ENCODE measurements around the gene YIPF1. TPM values are rescaled to one million over a fixed set of nuclear protein-coding genes. Genes with fewer than 3 reads are reported as not detected.
"Not testable (repeated sequence)": the region's sequence is repeated elsewhere in the genome, so short reads cannot be mapped to it uniquely, and the experiment has no call there.

The YIPF1 gene
- polyA plus RNA-seq, 3 donors: 30.6 to 36.6 (median 35.5) TPM

DNA sequence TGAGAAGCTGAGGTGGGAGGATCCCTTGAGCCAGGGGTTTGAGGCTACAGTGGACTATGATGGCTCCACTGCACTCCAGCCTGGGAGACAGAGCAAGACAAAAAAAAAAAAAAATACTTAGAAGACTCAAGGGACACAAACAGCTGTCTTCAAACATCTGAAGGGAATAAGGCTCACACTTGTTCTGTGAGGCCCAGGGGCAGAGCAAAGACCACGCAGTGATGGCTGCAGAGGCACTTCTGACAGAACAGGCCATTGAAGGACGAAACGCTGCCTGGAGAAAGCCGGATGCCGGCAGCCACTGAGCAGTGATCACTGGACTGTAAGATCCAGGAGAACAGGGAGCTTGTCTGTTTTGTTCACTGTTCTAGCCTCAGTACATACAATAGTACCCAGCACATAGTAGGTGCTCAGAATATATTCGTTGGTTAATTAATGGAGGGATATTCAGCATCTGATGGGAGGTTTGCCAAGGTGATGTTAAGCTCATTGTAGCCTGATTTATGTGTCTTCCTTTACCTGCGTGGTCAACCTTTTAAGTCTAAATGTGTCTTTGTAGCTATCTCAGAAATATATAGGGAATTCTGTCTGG is 39.4 kb downstream of the YIPF1 start:
- no peak for DNase-seq

- no peak for DNase-seq
Measured at GRCh38 chr1:53847980-53848379, 41.6 kb downstream of the YIPF1 start.

DNA sequence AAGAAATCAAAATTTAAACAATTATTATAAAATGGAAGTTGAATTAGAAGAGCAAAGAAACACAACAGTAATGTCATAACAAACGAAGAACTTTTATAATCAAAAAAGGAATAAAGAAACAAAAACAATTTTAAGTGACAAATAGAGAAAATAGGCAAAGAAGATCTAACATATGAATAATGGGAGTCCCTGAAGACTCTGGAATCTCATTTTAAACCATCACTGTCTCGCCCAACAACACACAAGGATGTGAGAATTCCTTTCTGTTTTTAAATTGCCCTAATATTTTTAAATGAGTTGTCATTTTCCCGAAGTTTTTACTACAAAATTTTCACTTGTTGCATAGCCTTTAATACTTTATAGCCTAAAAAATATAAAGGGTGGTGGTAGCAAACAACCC is 47.2 kb downstream of the YIPF1 start:
- no peak for DNase-seq

DNA sequence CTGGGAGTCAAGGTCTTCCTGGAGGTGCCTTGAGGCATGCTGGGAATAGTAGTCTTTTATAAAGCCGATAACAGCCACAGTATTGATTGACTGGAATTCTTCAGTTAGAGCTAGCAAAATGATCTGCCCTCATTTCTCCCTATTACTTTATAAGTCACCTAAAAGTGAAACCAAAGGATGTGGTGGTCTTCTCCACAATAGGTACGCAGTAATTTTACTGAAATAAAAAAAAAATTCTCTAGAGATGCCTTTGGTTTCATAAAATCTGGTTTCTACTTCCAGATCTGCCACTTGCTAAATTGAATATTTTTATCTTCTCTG is 51.0 kb downstream of the YIPF1 start:
- no peak for DNase-seq

- DNase-seq: peak; percentile 97
Measured at GRCh38 chr1:53837924-53838653, 51.5 kb downstream of the YIPF1 start, which contains the start of gene NDC1. NDC1 (minus strand) TSS chr1:53838296; CDS start chr1:53838261, 35 bp downstream.

DNA sequence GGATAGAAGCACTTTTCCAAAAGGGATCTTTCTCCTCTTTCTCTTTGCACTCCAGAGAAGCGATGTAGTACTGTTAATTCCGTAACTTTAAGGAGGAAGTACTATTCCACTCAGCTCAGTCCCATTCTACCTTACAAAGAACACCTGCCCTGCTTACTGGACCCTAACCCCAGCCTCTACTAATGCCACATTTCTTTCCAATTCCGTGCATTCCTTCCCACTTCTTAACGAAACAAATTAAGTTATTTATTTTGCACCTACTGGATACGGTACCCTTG is 52.0 kb downstream of the YIPF1 start:
- DNase-seq: peak; percentile 14

GRCh38 chr1:53835491-53835890 is 54.1 kb downstream of the YIPF1 start:
- DNase-seq: no peak

GRCh38 chr1:53834776-53835175 is 54.8 kb downstream of the YIPF1 start:
- DNase-seq: no peak

DNA sequence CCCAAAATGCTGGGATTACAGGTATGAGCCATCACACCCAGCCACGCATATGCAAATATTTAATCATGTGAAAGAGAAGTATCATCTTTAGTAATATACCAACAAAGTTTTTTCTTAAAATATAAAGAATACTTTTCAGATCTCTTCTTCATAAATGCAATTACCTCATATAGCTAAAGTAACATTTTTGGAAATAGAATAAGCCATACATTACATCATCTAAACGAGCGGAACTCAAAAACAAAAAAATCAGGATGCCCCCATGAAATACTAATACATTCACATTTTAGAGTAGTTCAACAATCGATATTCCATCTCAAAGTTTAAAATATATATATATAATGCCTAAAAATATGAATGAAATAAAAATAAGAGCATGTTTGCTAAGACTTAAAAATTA is 56.2 kb downstream of the YIPF1 start:
- no peak for DNase-seq

- no peak for DNase-seq
Measured at GRCh38 chr1:53826367-53826766, 63.2 kb downstream of the YIPF1 start.

GRCh38 chr1:53825306-53825705 is 64.3 kb downstream of the YIPF1 start:
- no peak for DNase-seq

DNA sequence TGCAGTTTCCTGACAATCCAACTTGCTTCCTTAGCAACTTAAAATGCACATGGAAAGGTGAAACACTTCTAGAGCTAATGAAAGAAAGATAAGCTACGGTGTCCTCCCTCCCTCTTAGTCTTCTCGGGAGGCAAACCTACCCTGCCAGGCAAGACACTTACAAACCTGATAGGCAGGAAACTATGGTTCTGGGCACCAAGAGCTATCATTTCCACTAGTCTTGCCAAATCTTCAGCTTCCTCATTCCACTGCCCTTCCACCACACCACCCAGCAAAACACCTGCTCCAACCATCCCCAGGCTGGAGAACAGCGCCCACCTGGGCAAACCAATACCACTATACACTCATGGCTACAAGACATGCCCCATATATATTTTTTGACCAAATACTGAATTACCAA is 66.7 kb downstream of the YIPF1 start:
- no peak for DNase-seq

GRCh38 chr1:53821380-53821779 is 68.2 kb downstream of the YIPF1 start:
- no peak for DNase-seq

GRCh38 chr1:53819387-53819786 is 70.2 kb downstream of the YIPF1 start:
- no peak for DNase-seq

DNA sequence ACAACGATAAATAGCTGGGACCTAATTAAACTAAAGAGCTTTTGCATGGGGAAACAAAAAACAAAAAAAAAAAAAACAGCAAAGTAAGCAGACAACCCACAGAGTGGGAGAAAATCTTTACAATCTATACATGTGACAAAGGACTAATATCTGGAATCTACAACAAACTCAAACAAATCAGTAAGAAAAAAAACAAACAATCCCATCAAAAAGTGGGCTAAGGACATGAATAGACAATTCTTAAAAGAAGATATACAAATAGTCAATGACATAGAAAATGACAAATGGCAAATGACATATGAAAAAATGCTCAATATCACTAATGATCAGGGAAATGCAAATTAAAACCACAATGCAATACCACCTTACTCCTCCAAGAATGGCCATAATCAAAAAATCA is 73.0 kb downstream of the YIPF1 start:
- DNase-seq: not testable (repeated sequence)

GRCh38 chr1:53815484-53815883 is 74.1 kb downstream of the YIPF1 start:
- DNase-seq: not testable (repeated sequence)

- DNase-seq: no peak
Measured at GRCh38 chr1:53811414-53811851, 78.2 kb downstream of the YIPF1 start.

DNA sequence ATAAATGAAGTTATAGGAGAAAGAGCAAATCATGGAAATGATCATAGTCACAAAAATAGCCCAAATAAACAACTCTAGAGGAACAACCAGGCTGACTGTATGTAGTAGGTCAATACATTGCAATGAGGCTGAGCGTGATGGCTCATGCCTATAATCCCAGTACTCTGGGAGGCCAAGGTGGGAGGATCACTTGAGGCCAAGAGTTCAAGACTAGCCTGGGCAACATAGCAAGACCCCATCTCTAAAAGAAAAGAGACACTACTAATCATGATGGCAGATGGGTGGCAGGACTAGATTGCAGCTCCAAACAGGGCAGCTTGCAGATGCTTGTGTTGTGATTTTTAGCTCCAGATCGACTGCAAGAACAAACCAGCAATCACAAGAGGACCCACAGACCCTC is 79.1 kb downstream of the YIPF1 start:
- DNase-seq: no peak

GRCh38 chr1:53810007-53810406 is 79.6 kb downstream of the YIPF1 start:
- no peak for DNase-seq

DNA sequence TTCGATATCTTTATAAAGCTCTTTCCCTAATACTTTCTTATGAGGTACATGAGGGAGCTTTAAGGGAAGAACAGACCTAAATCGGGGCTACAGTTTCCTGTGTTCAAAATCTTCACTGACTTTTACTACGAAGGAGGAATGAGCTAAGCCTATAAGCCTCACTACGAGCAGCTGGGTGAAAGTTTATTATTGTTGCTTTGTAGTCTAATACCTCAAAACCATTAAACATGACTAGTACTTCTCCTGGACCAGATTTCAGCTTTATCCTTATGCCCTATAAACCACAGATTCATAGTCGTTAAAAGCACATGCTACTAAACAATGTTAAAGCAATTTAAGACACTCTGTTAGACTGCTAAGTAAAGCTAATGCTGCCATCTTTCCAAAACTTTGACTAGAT is 81.7 kb downstream of the YIPF1 start:
- DNase-seq: no peak

DNA sequence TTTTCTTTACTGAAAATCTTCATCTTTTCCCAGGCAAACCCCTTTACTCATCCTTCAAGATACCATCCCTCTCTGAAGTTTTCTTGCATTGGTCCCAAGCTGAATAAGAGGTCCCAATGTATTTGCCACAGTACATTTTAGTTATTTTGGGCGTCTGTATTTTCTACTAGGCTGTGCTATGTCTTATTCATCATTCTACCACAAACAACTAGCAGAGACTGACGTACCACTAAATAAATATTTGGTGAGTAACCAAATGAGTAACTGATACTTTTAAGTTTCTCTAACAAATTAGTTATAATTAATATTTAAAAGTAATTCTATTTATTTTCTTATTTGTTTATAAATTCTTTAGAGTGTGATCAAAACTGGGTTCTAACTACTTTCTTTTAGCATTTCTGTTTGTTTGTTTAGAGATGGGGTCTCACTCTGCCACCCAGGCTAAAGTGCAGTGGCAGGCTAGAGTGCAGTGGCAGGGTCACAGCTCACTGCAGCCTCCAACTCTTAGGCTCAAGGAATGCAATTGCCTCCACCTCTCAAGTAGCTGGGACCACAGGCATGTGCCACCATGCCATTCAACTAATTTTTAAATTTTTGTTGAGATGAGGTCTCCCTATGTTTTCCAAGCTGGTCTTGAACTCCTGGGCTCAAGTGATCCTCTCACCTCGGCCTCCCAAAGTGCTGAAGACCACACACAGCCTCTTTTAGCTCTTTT is 84.6 kb downstream of the YIPF1 start:
- DNase-seq: no peak

- DNase-seq: no peak
Measured at GRCh38 chr1:53804181-53804580, 85.4 kb downstream of the YIPF1 start.
